A549 treated with GW870086 at 1 μM for 4 hours (cell line): ENCODE results near the gene NKX6-1. TPM values are rescaled to one million over a fixed set of nuclear protein-coding genes. Genes with fewer than 3 reads are reported as not detected.

Experiments
- total RNA-seq: library from RNA; stranded (reverse); fragments of 200-300 nt; extraction: Qiagen RNA extraction; gene quantifications from 5 replicates; pipeline ENCODE4 v1.2.3, GENCODE V29; 2022; ENCODE audit warnings: low read depth

NKX6-1 gene
- 0.33 to 0.46 TPM (median 0.36 TPM) in 5 replicates for total RNA-seq

GRCh38 chr4:84498935-84499623, at the start of gene NKX6-1:
Gene NKX6-1 (minus strand): TSS chr4:84499292. CDS start chr4:84498228, 1,064 bp downstream.

Other genes with a start within 250 kb of the NKX6-1 start
- 0.48 to 0.88 TPM (median 0.65 TPM) in 5 replicates for gene CDS1, start 83.8 kb upstream of the NKX6-1 start, total RNA-seq